Panc1 (cell line): ENCODE data around the gene CDH10. TPM values are rescaled to one million over a fixed set of nuclear protein-coding genes. Genes with fewer than 3 reads are reported as not detected.

Source experiments
- ATAC-seq: fragments of 200-7000 bp; cut with Tn5 transposase; 2 replicates; pipeline ENCODE4 v1.9.1; 2020; ENCODE audit warnings: mild to moderate bottlenecking, moderate library complexity
- BruUV-seq: library from RNA; stranded (reverse); fragments of 400-500 nt; replicated peaks from 2 replicates; lab custom pipeline; 2021; lab: Mats Ljungman, UMichigan
- CTCF ChIA-PET: fragments of 300-600 bp; sonication (Branson Sonifier 250); formaldehyde crosslinking; loops from one replicate; lab custom pipeline; 2022; ENCODE audit warnings: antibody characterized with exemption; lab: Charles Lee
- POLR2A ChIA-PET: fragments of 300-600 bp; sonication (Branson Sonifier 250); formaldehyde crosslinking; loops from one replicate; lab custom pipeline; 2022; ENCODE audit warnings: antibody characterized with exemption; lab: Charles Lee
- DNase-seq: peaks from one replicate; pipeline ENCODE4 v3.0.0-alpha.2; 2010; ENCODE audit warnings: low read depth, low spot score
- H3K27ac ChIP-seq: 2 replicates; pipeline ENCODE4 v1.5.1; 2011; ENCODE audit warnings: mild to moderate bottlenecking, low read length, inconsistent platforms
- H3K27me3 ChIP-seq: fragments of 200-500 bp; sonication (Bioruptor generic); 2 replicates; pipeline ENCODE4 v1.6.0; 2014; ENCODE audit warnings: low read length, inconsistent platforms; ENCODE audit not compliant: control insufficient read depth, insufficient read depth
- H3K36me3 ChIP-seq: fragments of 200-500 bp; sonication (Bioruptor generic); 2 replicates; pipeline ENCODE4 v1.5.1; 2014; ENCODE audit warnings: inconsistent platforms, mild to moderate bottlenecking, low read length, moderate library complexity; ENCODE audit not compliant: control insufficient read depth, insufficient read depth
- H3K4me1 ChIP-seq: 2 replicates; pipeline ENCODE4 v1.5.1; 2011; ENCODE audit warnings: inconsistent platforms, mild to moderate bottlenecking, low read length, moderate library complexity; ENCODE audit not compliant: control insufficient read depth, insufficient read depth
- H3K4me3 ChIP-seq, 2 experiments: 2 replicates each; pipeline ENCODE4 v1.5.1; 2011 to 2012; ENCODE audit warnings: low read depth in 2 of 2, low read length in 2 of 2, mild to moderate bottlenecking in 2 of 2, inconsistent platforms in 1 of 2, moderate library complexity in 1 of 2
- H3K9me3 ChIP-seq: fragments of 200-500 bp; sonication (Bioruptor generic); 2 replicates; pipeline ENCODE4 v1.5.1; 2014; ENCODE audit warnings: low read depth, mild to moderate bottlenecking, inconsistent platforms, low read length, moderate library complexity; ENCODE audit not compliant: control insufficient read depth, insufficient read depth
- POLR2AphosphoS5 ChIP-seq: IDR thresholded peaks from 2 replicates; pipeline ENCODE4 v1.6.1; 2012; ENCODE audit warnings: mild to moderate bottlenecking, low read depth, low read length, moderate library complexity
- REST ChIP-seq, 2 experiments: IDR thresholded peaks; 2 replicates each; pipeline ENCODE4 v1.6.1; 2011 to 2012; ENCODE audit warnings: low read depth in 2 of 2, control low read depth in 1 of 2, low read length in 1 of 2, mild to moderate bottlenecking in 1 of 2, moderate library complexity in 1 of 2; ENCODE audit not compliant: insufficient read depth in 1 of 2
- SIN3A ChIP-seq: IDR thresholded peaks from 2 replicates; pipeline ENCODE4 v1.6.1; 2012; ENCODE audit warnings: low read depth, mild to moderate bottlenecking, low read length, moderate library complexity, borderline replicate concordance; ENCODE audit not compliant: insufficient read depth
- TCF7L2 ChIP-seq: IDR thresholded peaks from 2 replicates; pipeline ENCODE4 v1.6.1; 2011; ENCODE audit warnings: mild to moderate bottlenecking, low read depth, low read length, inconsistent platforms
- in situ Hi-C: cut with HindIII; loops from 2 replicates; pipeline ENCODE4 v1.10.0; 2016; ENCODE audit warnings: low sequenced_read_pairs, low pct_unique_long_range_greater_than_20kb
- intact Hi-C: fragments of 100-400 bp; cut with micrococcal nuclease; formaldehyde crosslinking; loops from one replicate; pipeline ENCODE4 v1.10.0; 2022; ENCODE audit not compliant: unreplicated experiment
- total RNA-seq: library from RNA; stranded (reverse); gene quantifications from one replicate; pipeline ENCODE4 v1.2.1, GENCODE V29; 2021; ENCODE audit not compliant: unreplicated experiment
- TF ChIP-seq, protein P1 (sequence below): fragments of 450-650 bp; IDR thresholded peaks from 2 replicates; pipeline ENCODE4 v1.5.1; 2017; ENCODE audit warnings: mild to moderate bottlenecking

Gene CDH10
- total RNA-seq, 1 experiment from 2014 or later: 0.72 TPM

DNA sequence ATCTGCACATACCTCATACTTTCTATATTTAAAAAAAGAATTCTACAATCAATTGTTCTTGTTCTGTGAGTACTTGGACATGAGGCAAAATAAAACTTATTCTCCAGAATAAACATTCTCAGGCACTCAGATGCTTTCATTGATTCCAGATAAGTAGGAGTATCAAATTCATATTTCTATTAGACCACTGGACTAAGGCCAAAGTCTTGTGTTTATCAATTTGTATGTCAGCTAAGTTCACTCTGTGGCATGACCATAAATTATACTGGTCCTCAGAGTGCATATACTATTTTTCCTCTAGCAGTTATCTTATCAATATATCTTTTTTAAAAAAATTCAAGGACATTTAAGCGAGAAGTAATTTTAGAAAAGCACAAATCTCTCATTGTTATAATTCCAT lies 28.2 kb downstream of the CDH10 start:
- Histone ChIP-seq H3K27ac (no peak overlapping the region), H3K36me3 (no peaks in the 10 kb centered on the region), H3K4me1 (no peaks in the 10 kb centered on the region), H3K27me3 (no peaks in the 10 kb centered on the region), H3K9me3 (no peaks in the 10 kb centered on the region), H3K4me3 (no peak overlapping the region)
- no peak for ATAC-seq
- intact Hi-C loops: no loop called here
- ChIA-PET CTCF (no interaction called here), POLR2A (no interaction called here)
- TF ChIP-seq SIN3A: no peak
- TF ChIP-seq REST (IDR thresholded peaks at IDR 0.05; ENCODE audit: insufficient read depth in 1 of 2, low read depth in 2 of 2, low read length in 1 of 2): no peak
- no peak for TF ChIP-seq TCF7L2
- no TSS peak for BruUV-seq
- DNase-seq: no peak
- in situ Hi-C loops: no loop called here

GRCh38 chr5:24615159-24615558 lies 29.6 kb downstream of the CDH10 start:
- POLR2A ChIA-PET: no interaction called here

More at GRCh38 chr5:24615159-24615558, 29.6 kb downstream of the CDH10 start:
- TF ChIP-seq REST (IDR thresholded peaks at IDR 0.05; ENCODE audit: insufficient read depth in 1 of 2, low read depth in 2 of 2, low read length in 1 of 2) (no peak), POLR2AphosphoS5 (no peak), SIN3A (no peak), TCF7L2 (no peak)
- TF ChIP-seq, protein P1, sequence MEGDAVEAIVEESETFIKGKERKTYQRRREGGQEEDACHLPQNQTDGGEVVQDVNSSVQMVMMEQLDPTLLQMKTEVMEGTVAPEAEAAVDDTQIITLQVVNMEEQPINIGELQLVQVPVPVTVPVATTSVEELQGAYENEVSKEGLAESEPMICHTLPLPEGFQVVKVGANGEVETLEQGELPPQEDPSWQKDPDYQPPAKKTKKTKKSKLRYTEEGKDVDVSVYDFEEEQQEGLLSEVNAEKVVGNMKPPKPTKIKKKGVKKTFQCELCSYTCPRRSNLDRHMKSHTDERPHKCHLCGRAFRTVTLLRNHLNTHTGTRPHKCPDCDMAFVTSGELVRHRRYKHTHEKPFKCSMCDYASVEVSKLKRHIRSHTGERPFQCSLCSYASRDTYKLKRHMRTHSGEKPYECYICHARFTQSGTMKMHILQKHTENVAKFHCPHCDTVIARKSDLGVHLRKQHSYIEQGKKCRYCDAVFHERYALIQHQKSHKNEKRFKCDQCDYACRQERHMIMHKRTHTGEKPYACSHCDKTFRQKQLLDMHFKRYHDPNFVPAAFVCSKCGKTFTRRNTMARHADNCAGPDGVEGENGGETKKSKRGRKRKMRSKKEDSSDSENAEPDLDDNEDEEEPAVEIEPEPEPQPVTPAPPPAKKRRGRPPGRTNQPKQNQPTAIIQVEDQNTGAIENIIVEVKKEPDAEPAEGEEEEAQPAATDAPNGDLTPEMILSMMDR: no peak
- DNase-seq (no peak), ATAC-seq (no peak)
- BruUV-seq: no TSS peak
- Histone ChIP-seq H3K27ac (no peak overlapping the region), H3K4me3 (no peak overlapping the region), H3K36me3 (no peaks in the 10 kb centered on the region), H3K9me3 (no peaks in the 10 kb centered on the region), H3K4me1 (no peaks in the 10 kb centered on the region), H3K27me3 (no peaks in the 10 kb centered on the region)
- CTCF ChIA-PET: no interaction called here
- in situ Hi-C loops: no loop called here
- intact Hi-C loops: no loop called here
